Measurements from ENCODE around the gene BCAP31. TPM values are rescaled to one million over a fixed set of nuclear protein-coding genes. Genes with fewer than 3 reads are reported as not detected.

BCAP31 gene
- total RNA-seq, 2 donors from 2014 or later: 82.7 to 104 TPM

GRCh38 chrX:153728951-153729631 lies 4.9 kb upstream of the BCAP31 start:
- Histone ChIP-seq H3K4me1 (ENCODE audit: control insufficient read depth in 1 of 2, low read depth in 2 of 2) (peaks cover 17 to 39% of the 10 kb centered on the region in 2 donors), H3K9me3 (no peaks in the 10 kb centered on the region), H3K27me3 (replicated peaks; ENCODE audit: insufficient read depth) (no peaks in the 10 kb centered on the region), H3K36me3 (peaks cover 3% of the 10 kb centered on the region), H3K27ac (no peak overlapping the region), H3K4me3 (no peak overlapping the region)
- ATAC-seq (ENCODE audit: insufficient number of reproducible peaks, low FRiP score, low read depth): no peak
- no peak for DNase-seq (ENCODE audit: low spot score)
- TF ChIP-seq CTCF (IDR thresholded peaks at IDR 0.05): no peak

GRCh38 chrX:153728095-153728494 lies 3.9 kb upstream of the BCAP31 start:
- Histone ChIP-seq H3K4me3 (no peak overlapping the region), H3K9me3 (no peaks in the 10 kb centered on the region), H3K27ac (no peak overlapping the region), H3K36me3 (peaks cover 3% of the 10 kb centered on the region), H3K27me3 (replicated peaks; ENCODE audit: insufficient read depth) (no peaks in the 10 kb centered on the region), H3K4me1 (ENCODE audit: control insufficient read depth in 1 of 2, low read depth in 2 of 2) (peaks cover 17 to 42% of the 10 kb centered on the region in 2 donors)
- ATAC-seq (ENCODE audit: insufficient number of reproducible peaks, low FRiP score, low read depth) (no peak), DNase-seq (ENCODE audit: low spot score) (no peak)
- no peak for TF ChIP-seq CTCF (IDR thresholded peaks at IDR 0.05)

GRCh38 chrX:153727123-153727931 lies 3.1 kb upstream of the BCAP31 start:
- ATAC-seq (ENCODE audit: insufficient number of reproducible peaks, low FRiP score, low read depth): no peak
- Histone ChIP-seq H3K4me3 (peak overlapping the region; percentile 80), H3K27ac (peak overlapping the region; percentile 83 to 90), H3K36me3 (peaks cover 3% of the 10 kb centered on the region), H3K27me3 (replicated peaks; ENCODE audit: insufficient read depth) (no peaks in the 10 kb centered on the region), H3K4me1 (ENCODE audit: control insufficient read depth in 1 of 2, low read depth in 2 of 2) (peaks cover 20 to 49% of the 10 kb centered on the region in 2 donors), H3K9me3 (no peaks in the 10 kb centered on the region)
- DNase-seq (ENCODE audit: low spot score): no peak
- no peak for TF ChIP-seq CTCF (IDR thresholded peaks at IDR 0.05)

GRCh38 chrX:153726286-153727122 lies 2.3 kb upstream of the BCAP31 start:
- H3K36me3 ChIP-seq: peaks cover 3% of the 10 kb centered on the region
- DNase-seq (ENCODE audit: low spot score): no peak
- TF ChIP-seq CTCF (IDR thresholded peaks at IDR 0.05): no peak
- no peak for ATAC-seq (ENCODE audit: insufficient number of reproducible peaks, low FRiP score, low read depth)
- H3K4me1 ChIP-seq (ENCODE audit: control insufficient read depth in 1 of 2, low read depth in 2 of 2): peaks cover 20 to 52% of the 10 kb centered on the region in 2 donors
- H3K27me3 ChIP-seq (replicated peaks; ENCODE audit: insufficient read depth): no peaks in the 10 kb centered on the region
- peak overlapping the region; percentile 83 to 90 for H3K27ac ChIP-seq
- peak overlapping the region; percentile 80 for H3K4me3 ChIP-seq
- no peaks in the 10 kb centered on the region for H3K9me3 ChIP-seq

Data from thoracic aorta (tissue), 2 donors.